HepG2 (cell line): ENCODE results near the gene GGA2. TPM values are rescaled to one million over a fixed set of nuclear protein-coding genes. Genes with fewer than 3 reads are reported as not detected.
A peak's percentile ranks its signal among the peaks of the same experiment; 100 is the strongest.

Experiments
- ATAC-seq: fragments of 200-7000 bp; cut with Tn5 transposase; 3 replicates; pipeline ENCODE4 v1.9.1; 2020; ENCODE audit warnings: mild to moderate bottlenecking, moderate library complexity
- BruUV-seq: library from RNA; stranded (reverse); fragments of 400-500 nt; replicated peaks from 2 replicates; lab custom pipeline; 2021; lab: Mats Ljungman, UMichigan
- CTCF ChIA-PET: fragments of 300-600 bp; formaldehyde crosslinking; extraction: SDS; loops from one replicate; lab custom pipeline; 2021; ENCODE audit warnings: low total read pairs, inconsistent platforms, low intra/inter-chr PET ratio; lab: Yijun Ruan, JAX
- POLR2A ChIA-PET: fragments of 350-600 bp; sonication (Branson Sonifier 250); formaldehyde crosslinking; loops from one replicate; lab custom pipeline; 2020; ENCODE audit warnings: antibody characterized with exemption, inconsistent platforms; lab: Yijun Ruan, JAX
- DNase-seq: peaks from one replicate; pipeline ENCODE4 v3.0.0-alpha.2; 2015; ENCODE audit warnings: low spot score
- FAIRE-seq: peaks from 3 replicates; lab custom pipeline; 2011; peaks lifted over from hg19 to GRCh38; lab: Jason Lieb, UNC
- H2AFZ ChIP-seq: one replicate; pipeline ENCODE4 v1.6.1; 2011; ENCODE audit warnings: low read length, inconsistent platforms
- H3K27ac ChIP-seq: fragments of 300-600 bp; 3 replicates; pipeline ENCODE4 v1.8.0; 2011; ENCODE audit warnings: mixed run types, mild to moderate bottlenecking, mixed read lengths, low read length, inconsistent platforms; ENCODE audit not compliant: insufficient read depth; ENCODE audit errors: extremely low read length
- H3K27me3 ChIP-seq, 2 experiments: fragments of 200-600 bp in 1 of 2; 2 replicates in 1 of 2; 3 replicates in 1 of 2; pipeline versions ENCODE4 v1.6.0 to v1.8.0; 2011; ENCODE audit warnings: low read length in 2 of 2, mild to moderate bottlenecking in 2 of 2, moderate library complexity in 2 of 2, inconsistent platforms in 1 of 2; ENCODE audit not compliant: insufficient read depth in 2 of 2, control insufficient read depth in 1 of 2
- H3K36me3 ChIP-seq, 2 experiments: fragments of 200-600 bp in 1 of 2; replicated peaks in 1 of 2; 2 replicates in 1 of 2; 3 replicates in 1 of 2; pipeline versions ENCODE4 v1.5.1 to v1.8.0; 2011; ENCODE audit warnings: low read length in 2 of 2, inconsistent platforms in 1 of 2; ENCODE audit not compliant: insufficient read depth in 2 of 2, control insufficient read depth in 1 of 2
- H3K4me1 ChIP-seq: 2 replicates; pipeline ENCODE4 v1.5.1; 2012; ENCODE audit warnings: low read length, inconsistent platforms; ENCODE audit not compliant: insufficient read depth
- H3K4me2 ChIP-seq: 2 replicates; pipeline ENCODE4 v1.6.0; 2011; ENCODE audit warnings: low read depth, low read length, inconsistent platforms
- H3K4me3 ChIP-seq, 3 experiments: fragments of 200-600 bp in 1 of 3; sonication (generic), shearing (Covaris generic) in 1 of 3; replicated peaks in 1 of 3; 2 replicates each; pipeline ENCODE4 v1.5.1; 2011 to 2016; ENCODE audit warnings: low read length in 3 of 3, inconsistent platforms in 2 of 3, low read depth in 2 of 3, mild to moderate bottlenecking in 2 of 3, control low read depth in 1 of 3, mixed read lengths in 1 of 3; ENCODE audit not compliant: insufficient read depth in 1 of 3
- H3K79me2 ChIP-seq: one replicate; pipeline ENCODE4 v1.6.1; 2011; ENCODE audit warnings: low read length, inconsistent platforms; ENCODE audit not compliant: insufficient read depth
- H3K9ac ChIP-seq: 2 replicates; pipeline ENCODE4 v1.6.0; 2011; ENCODE audit warnings: mild to moderate bottlenecking, low read depth, low read length, inconsistent platforms; ENCODE audit not compliant: insufficient read depth
- H3K9me3 ChIP-seq: 2 replicates; pipeline ENCODE4 v1.5.1; 2012; ENCODE audit warnings: mild to moderate bottlenecking, low read length
- H4K20me1 ChIP-seq: 2 replicates; pipeline ENCODE4 v1.6.0; 2011; ENCODE audit warnings: inconsistent platforms, mild to moderate bottlenecking, low read length, moderate library complexity; ENCODE audit not compliant: insufficient read depth
- ASH2L ChIP-seq: fragments of 300-600, 200-600 bp; sonication (generic); IDR thresholded peaks from 2 replicates; pipeline ENCODE4 v1.7.0; 2017; ENCODE audit warnings: low read depth, mild to moderate bottlenecking, moderate library complexity, mixed read lengths, low read length; ENCODE audit not compliant: insufficient read length
- ETV6 ChIP-seq: sonication (generic); formaldehyde crosslinking; conservative IDR thresholded peaks from 2 replicates; pipeline ENCODE4 v1.4.0; 2020; ENCODE audit warnings: missing genetic modification reagents
- HOXA7 ChIP-seq: sonication (generic); formaldehyde crosslinking; IDR thresholded peaks from 2 replicates; pipeline ENCODE4 v1.8.1; 2022; ENCODE audit warnings: mild to moderate bottlenecking, missing genetic modification reagents, moderate library complexity
- KAT2B ChIP-seq: fragments of 150-350 bp; IDR thresholded peaks from 2 replicates; pipeline ENCODE4 v1.6.1; 2014; ENCODE audit warnings: low read depth, low read length, borderline replicate concordance
- KDM5A ChIP-seq: fragments of 200-600 bp; sonication (generic); IDR thresholded peaks from 2 replicates; pipeline ENCODE4 v1.7.0; 2018; ENCODE audit warnings: antibody characterized with exemption, mild to moderate bottlenecking, low read length, borderline replicate concordance
- KLF12 ChIP-seq: sonication (generic); formaldehyde crosslinking; IDR thresholded peaks from 2 replicates; pipeline ENCODE4 v1.4.0; 2020; ENCODE audit warnings: missing genetic modification reagents, borderline replicate concordance
- LBX2 ChIP-seq: sonication (generic); formaldehyde crosslinking; IDR thresholded peaks from 2 replicates; pipeline ENCODE4 v1.5.0; 2020; ENCODE audit warnings: missing genetic modification reagents, mild to moderate bottlenecking, borderline replicate concordance
- MXD1 ChIP-seq: sonication (generic); formaldehyde crosslinking; IDR thresholded peaks from 2 replicates; pipeline ENCODE4 v1.4.0; 2020; ENCODE audit warnings: mild to moderate bottlenecking, missing genetic modification reagents
- RBM22 ChIP-seq: fragments of 200-400 bp; formaldehyde crosslinking; optimal IDR thresholded peaks from 2 replicates; pipeline ENCODE3; 2017; ENCODE audit warnings: mild to moderate bottlenecking, low read length, moderate library complexity
- REPIN1 ChIP-seq: sonication (generic); formaldehyde crosslinking; IDR thresholded peaks from 2 replicates; pipeline ENCODE4 v1.8.0; 2022; ENCODE audit warnings: missing genetic modification reagents, low read depth, mild to moderate bottlenecking, borderline replicate concordance
- RFXAP ChIP-seq: sonication (generic); formaldehyde crosslinking; IDR thresholded peaks from 2 replicates; pipeline ENCODE4 v1.4.0; 2020; ENCODE audit warnings: missing genetic modification reagents, borderline replicate concordance
- ZFYVE20 ChIP-seq: sonication (generic); formaldehyde crosslinking; IDR thresholded peaks from 2 replicates; pipeline ENCODE4 v1.8.0; 2023; ENCODE audit warnings: low read depth, mild to moderate bottlenecking, moderate library complexity, missing genetic modification reagents, borderline replicate concordance
- ZNF343 ChIP-seq: sonication (generic); formaldehyde crosslinking; IDR thresholded peaks from 2 replicates; pipeline ENCODE4 v1.4.0; 2020; ENCODE audit warnings: mild to moderate bottlenecking, missing genetic modification reagents
- ZNF501 ChIP-seq: sonication (generic); formaldehyde crosslinking; IDR thresholded peaks from 2 replicates; pipeline ENCODE4 v1.5.1; 2020; ENCODE audit warnings: mild to moderate bottlenecking, moderate library complexity, missing genetic modification reagents
- ZNF691 ChIP-seq: sonication (generic); formaldehyde crosslinking; IDR thresholded peaks from 2 replicates; pipeline ENCODE4 v1.4.0; 2020; ENCODE audit warnings: missing genetic modification reagents, low read depth, mild to moderate bottlenecking, borderline replicate concordance
- ZNF766 ChIP-seq: sonication (generic); formaldehyde crosslinking; IDR thresholded peaks from 2 replicates; pipeline ENCODE4 v1.5.0; 2020; ENCODE audit warnings: missing genetic modification reagents, borderline replicate concordance
- ZNF850 ChIP-seq: sonication (generic); formaldehyde crosslinking; conservative IDR thresholded peaks from 2 replicates; pipeline ENCODE4 v1.9.0; 2021; ENCODE audit warnings: mild to moderate bottlenecking, missing genetic modification reagents
- WGBS: methylation state at CpG from one replicate; pipeline ENCODE4 v1.1.6; 2017; ENCODE audit warnings: low lambda C conversion rate; 5-methylcytosine and 5-hydroxymethylcytosine counted together
- in situ Hi-C: cut with HindIII; loops from 2 replicates; pipeline ENCODE4 v1.10.0; 2017; ENCODE audit warnings: low pct_unique_long_range_greater_than_20kb; ENCODE audit not compliant: extremely low pct_ligation_motif_present
- intact Hi-C: fragments of 100-400 bp; cut with micrococcal nuclease; formaldehyde crosslinking; loops from one replicate; pipeline ENCODE4 v1.10.0; 2022; ENCODE audit not compliant: unreplicated experiment
- polyA plus RNA-seq, 8 experiments: library from polyadenylated mRNA; depleted of rRNA in 3 of 8; stranded (reverse) in 7 of 8; unstranded in 1 of 8; fragments of >200 nt; fragmentation: Illumina TruSeq in 4 of 8; extraction: Trizol in 4 of 8; gene quantifications; 2 replicates each; pipeline versions ENCODE4 v1.2.1 to v1.2.3, GENCODE V29; 2011 to 2016; ENCODE audit warnings: low read depth in 4 of 8, missing spikeins in 1 of 8, mixed read lengths in 1 of 8; ENCODE audit not compliant: insufficient read depth in 1 of 8
- total RNA-seq, 5 experiments: library from RNA; depleted of rRNA; stranded (reverse); fragments of >200 nt; fragmentation: Illumina TruSeq; extraction: Trizol; gene quantifications; 2 replicates each; pipeline ENCODE4 v1.2.3, GENCODE V29; 2016; ENCODE audit warnings: low read depth in 1 of 5

The GGA2 gene
- total and polyA plus RNA-seq, 2 of the 13 experiments (the other 11 are each of a cell fraction or from before 2014, with no cell fraction given) = 51.5 to 69.8 TPM

GRCh38 chr16:23554536-23554935 is 44.2 kb upstream of the GGA2 start:
- Histone ChIP-seq H3K36me3 (peaks cover 23 to 38% of the 10 kb centered on the region in 2 experiments), H3K4me3 (no peak overlapping the region), H3K4me1 (peaks cover 33% of the 10 kb centered on the region), H4K20me1 (0 out of 2 replicates have a peak, but pooled peaks cover 4% of the 10 kb centered on the region), H3K27ac (no peak overlapping the region), H3K27me3 (peaks cover 0 to 3% of the 10 kb centered on the region in 2 experiments; a peak in 1 of 5 replicates), H3K9me3 (no peaks in the 10 kb centered on the region), H3K4me2 (no peak overlapping the region), H2AFZ (no peak overlapping the region), H3K9ac (0 out of 2 replicates have a peak overlapping the region, but pooled peaks have one; percentile 1), H3K79me2 (peaks cover 29% of the 10 kb centered on the region)
- ATAC-seq (no peak), FAIRE-seq (no peak), DNase-seq (no peak)
- in situ Hi-C loops (no loop called here), intact Hi-C loops (no loop called here)
- TF ChIP-seq ZFYVE20 (no peak), ZNF691 (CRISPR knock-in tag) (no peak), ZNF501 (no peak), RFXAP (no peak), KAT2B (no peak), ZNF850 (CRISPR knock-in tag) (no peak), ASH2L (no peak), KDM5A (no peak), ZNF343 (CRISPR knock-in tag) (no peak), ZNF766 (CRISPR knock-in tag) (no peak), HOXA7 (no peak), LBX2 (CRISPR knock-in tag) (no peak), MXD1 (CRISPR knock-in tag) (no peak), REPIN1 (CRISPR knock-in tag) (no peak), ETV6 (CRISPR knock-in tag) (no peak), KLF12 (CRISPR knock-in tag) (no peak), RBM22 (no peak)
- 92% methylated on average over 3 of the region's 3 CpGs for WGBS
- BruUV-seq = no TSS peak
- ChIA-PET POLR2A (interaction anchor here (1.6 to 1.8 kb wide), 2 partner anchors 15 to 18 kb away, joined by 4 to 20 read pairs; no protein-coding TSS in a partner anchor), CTCF (no interaction called here)
